Nephron (organoid): Measurements from ENCODE around the gene ZNF709.
"Not testable (repeated sequence)": the region's sequence is repeated elsewhere in the genome, so short reads cannot be mapped to it uniquely, and the experiment has no call there.

Experiments
- H3K27ac Mint-ChIP-seq, 3 experiments: 2 replicates each; pipeline ENCODE4 v1.8.0; 2020; ENCODE audit warnings: mixed read lengths in 3 of 3, mild to moderate bottlenecking in 2 of 3, moderate library complexity in 1 of 3
- H3K27me3 Mint-ChIP-seq: 2 replicates; pipeline ENCODE4 v1.8.0; 2021; ENCODE audit warnings: low read depth, mild to moderate bottlenecking, moderate library complexity, mixed read lengths
- H3K36me3 Mint-ChIP-seq: 2 replicates; pipeline ENCODE4 v1.8.0; 2020; ENCODE audit warnings: low read depth, mixed read lengths
- H3K4me1 Mint-ChIP-seq: 2 replicates; pipeline ENCODE4 v1.8.0; 2020; ENCODE audit warnings: mixed read lengths
- H3K4me3 Mint-ChIP-seq, 3 experiments: 2 replicates each; pipeline ENCODE4 v1.8.0; 2020; ENCODE audit warnings: mild to moderate bottlenecking in 3 of 3, mixed read lengths in 3 of 3, moderate library complexity in 2 of 3
- H3K9me3 Mint-ChIP-seq: 2 replicates; pipeline ENCODE4 v1.8.0; 2020; ENCODE audit warnings: mixed read lengths
- CTCF ChIP-seq, 3 experiments: fragments of 200-600 bp; sonication (generic); IDR thresholded peaks; one replicate each; pipeline ENCODE4 v1.5.0; 2021; ENCODE audit warnings: antibody characterized with exemption in 3 of 3; ENCODE audit not compliant: unreplicated experiment in 3 of 3

ZNF709 gene

GRCh38 chr19:12485052-12485416 is 418 bp upstream of the ZNF709 start:
- peaks cover 11% of the 10 kb centered on the region for H3K9me3 Mint-ChIP-seq
- TF ChIP-seq CTCF (IDR thresholded peaks at IDR 0.05; ENCODE audit: unreplicated experiment in 3 of 3), result no peak
- H3K27me3 Mint-ChIP-seq, result no peaks in the 10 kb centered on the region
- H3K27ac Mint-ChIP-seq, result peak overlapping the region; percentile 87 to 98 (median 94)
- H3K4me1 Mint-ChIP-seq, result peaks cover 26% of the 10 kb centered on the region
- peak overlapping the region; percentile 92 to 97 (median 96) for H3K4me3 Mint-ChIP-seq
- peaks cover 20% of the 10 kb centered on the region for H3K36me3 Mint-ChIP-seq

- TF ChIP-seq CTCF (IDR thresholded peaks at IDR 0.05; ENCODE audit: unreplicated experiment in 3 of 3), result no peak
- Mint-ChIP-seq H3K27me3 (no peaks in the 10 kb centered on the region), H3K9me3 (peaks cover 11% of the 10 kb centered on the region), H3K27ac (peak overlapping the region; percentile 87 to 94 (median 88)), H3K4me1 (peaks cover 26% of the 10 kb centered on the region), H3K4me3 (peak overlapping the region; percentile 92 to 97 (median 96)), H3K36me3 (peaks cover 26% of the 10 kb centered on the region)
Measured at GRCh38 chr19:12484011-12484370, 625 bp downstream of the ZNF709 start.

GRCh38 chr19:12482509-12482886 is 2.1 kb downstream of the ZNF709 start:
- Mint-ChIP-seq H3K4me3 (peak overlapping the region; percentile 27 to 78 (median 68)), H3K27ac (peak overlapping the region in 1 of 3 experiments; percentile 33), H3K9me3 (peaks cover 26% of the 10 kb centered on the region), H3K27me3 (no peaks in the 10 kb centered on the region), H3K4me1 (peaks cover 26% of the 10 kb centered on the region), H3K36me3 (peaks cover 41% of the 10 kb centered on the region)
- no peak for TF ChIP-seq CTCF (IDR thresholded peaks at IDR 0.05; ENCODE audit: unreplicated experiment in 3 of 3)

GRCh38 chr19:12481781-12482508 is 2.7 kb downstream of the ZNF709 start:
- no peak for TF ChIP-seq CTCF (IDR thresholded peaks at IDR 0.05; ENCODE audit: unreplicated experiment in 3 of 3)
- H3K36me3 Mint-ChIP-seq, result peaks cover 43% of the 10 kb centered on the region
- H3K4me3 Mint-ChIP-seq, result peak overlapping the region; percentile 69 to 81 (median 78)
- peaks cover 26% of the 10 kb centered on the region for H3K4me1 Mint-ChIP-seq
- H3K27me3 Mint-ChIP-seq, result no peaks in the 10 kb centered on the region
- peak overlapping the region in 1 of 3 experiments; percentile 12 for H3K27ac Mint-ChIP-seq
- H3K9me3 Mint-ChIP-seq, result peaks cover 28% of the 10 kb centered on the region

GRCh38 chr19:12478234-12478941 is 6.2 kb downstream of the ZNF709 start:
- no peaks in the 10 kb centered on the region for H3K27me3 Mint-ChIP-seq
- peaks cover 12% of the 10 kb centered on the region for H3K4me1 Mint-ChIP-seq
- peaks cover 70% of the 10 kb centered on the region for H3K36me3 Mint-ChIP-seq
- TF ChIP-seq CTCF (IDR thresholded peaks at IDR 0.05; ENCODE audit: unreplicated experiment in 3 of 3), result no peak
- H3K9me3 Mint-ChIP-seq, result peaks cover 54% of the 10 kb centered on the region
- no peak overlapping the region for H3K27ac Mint-ChIP-seq
- no peak overlapping the region for H3K4me3 Mint-ChIP-seq

GRCh38 chr19:12467651-12468050 is 17.0 kb downstream of the ZNF709 start:
- Mint-ChIP-seq H3K9me3 (peaks cover 67% of the 10 kb centered on the region), H3K36me3 (peaks cover 85% of the 10 kb centered on the region)
- H3K27me3 Mint-ChIP-seq, H3K4me3 Mint-ChIP-seq, H3K27ac Mint-ChIP-seq, H3K4me1 Mint-ChIP-seq: not testable (repeated sequence)
